Measurements from ENCODE around the gene DRICH1.
"Not testable (repeated sequence)": the region's sequence is repeated elsewhere in the genome, so short reads cannot be mapped to it uniquely, and the experiment has no call there.

Gene DRICH1

DNA sequence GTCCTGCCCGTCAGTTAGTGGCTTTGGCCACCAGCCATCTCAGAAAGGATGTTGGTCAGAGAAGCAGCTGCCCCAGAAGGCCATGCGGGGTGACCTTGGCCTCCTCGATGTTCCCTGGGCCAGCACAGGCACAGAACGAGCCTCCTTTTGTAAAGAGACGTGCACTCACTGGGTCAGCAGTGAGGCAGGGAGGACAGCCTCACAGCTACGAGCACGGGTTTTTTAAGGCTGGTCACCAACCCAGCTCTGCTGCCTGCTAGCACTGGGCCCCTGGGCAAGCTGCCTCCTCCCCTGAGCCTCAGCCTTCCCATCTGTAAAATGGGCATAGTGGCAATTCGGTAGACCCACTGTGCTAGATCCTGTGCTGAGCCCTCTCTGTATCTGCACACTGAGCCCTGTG is 62.8 kb downstream of the DRICH1 start:
- no peak for DNase-seq (ENCODE audit: low read depth, low spot score)

DNA sequence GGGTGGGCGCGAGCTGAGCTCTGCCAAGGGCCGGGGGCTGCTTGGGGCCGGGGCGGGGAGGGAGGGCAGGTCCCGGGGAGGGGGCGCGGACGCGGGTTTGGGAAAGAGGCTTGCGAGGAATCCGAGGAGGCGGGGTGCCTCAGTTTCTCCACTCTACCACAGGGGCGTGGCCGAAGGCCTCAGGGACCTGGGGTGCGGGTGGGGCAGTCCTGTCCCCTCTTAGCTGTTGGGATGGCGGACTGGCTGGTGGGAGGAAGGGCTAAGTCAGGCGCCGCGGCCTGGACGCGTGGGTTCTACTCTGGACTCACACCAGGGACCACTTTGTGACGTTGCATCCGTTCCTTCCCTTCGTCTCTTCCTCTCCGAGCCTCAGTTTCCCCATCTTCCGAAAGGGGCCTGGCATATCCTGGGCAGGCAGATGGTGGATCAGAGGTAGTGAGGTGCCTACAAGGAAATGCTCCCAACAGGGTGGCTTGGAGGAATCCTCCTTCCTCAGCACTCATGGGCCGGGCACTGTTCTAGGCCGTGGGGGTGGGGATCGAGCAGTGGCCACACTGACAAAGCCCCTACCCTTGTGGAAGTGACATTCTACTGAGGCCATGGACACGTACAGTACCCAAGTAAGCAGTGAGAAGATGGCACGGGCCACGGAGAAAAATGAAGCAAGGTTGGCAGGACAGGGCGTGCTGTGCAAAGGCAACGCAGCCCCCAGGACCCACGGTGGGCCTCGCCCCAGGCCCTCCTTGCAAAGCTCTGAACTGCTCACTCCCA is 65.2 kb downstream of the DRICH1 start:
- DNase-seq (ENCODE audit: low read depth, low spot score): no peak

GRCh38 chr22:23565915-23566704 is 66.0 kb downstream of the DRICH1 start:
- DNase-seq (ENCODE audit: low read depth, low spot score): no peak

GRCh38 chr22:23565305-23565914 is 66.7 kb downstream of the DRICH1 start:
- peak; percentile 23 for DNase-seq (ENCODE audit: low read depth, low spot score)

DNA sequence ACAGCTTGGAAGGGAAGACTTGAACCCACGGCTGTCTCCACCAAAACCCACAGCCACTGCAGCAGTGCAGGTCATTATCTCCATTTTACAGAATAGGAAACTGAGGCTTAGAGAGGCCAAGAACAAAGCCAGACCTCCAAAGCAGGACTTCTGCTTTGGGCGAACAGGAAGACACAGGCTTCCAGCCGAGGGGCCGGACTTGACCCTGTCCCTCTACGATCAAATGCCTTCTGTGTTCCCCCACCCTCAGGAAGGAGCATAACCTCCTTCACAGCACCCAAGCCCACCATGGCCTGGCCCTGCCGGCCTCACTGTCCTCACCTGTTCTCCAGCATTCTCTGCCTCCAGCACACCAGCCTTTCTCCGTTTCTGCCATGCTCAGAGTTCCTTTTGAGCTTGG is 67.8 kb downstream of the DRICH1 start:
- no peak for DNase-seq (ENCODE audit: low read depth, low spot score)

- no peak for DNase-seq (ENCODE audit: low read depth, low spot score)
Measured at GRCh38 chr22:23563111-23563510, 69.0 kb downstream of the DRICH1 start.

DNA sequence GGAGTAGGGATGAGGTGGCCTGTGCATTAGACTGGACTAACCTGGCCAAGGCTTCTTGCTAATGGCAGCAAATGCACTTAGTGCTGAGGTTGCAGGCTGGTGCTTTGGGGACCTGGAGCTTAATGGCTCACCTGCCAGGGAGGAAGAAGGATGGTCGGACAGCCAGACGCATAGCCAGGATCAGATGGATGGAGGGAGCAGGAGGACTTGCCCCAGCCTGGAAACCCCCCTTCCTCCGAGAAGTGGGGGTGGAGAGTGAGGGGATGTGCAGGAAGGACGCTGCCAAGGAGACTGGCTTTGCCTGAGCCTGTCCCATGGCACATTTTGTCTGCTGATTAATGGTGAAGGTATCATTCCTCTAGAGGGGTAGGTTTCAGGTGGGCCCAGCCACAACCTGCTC is 69.9 kb downstream of the DRICH1 start:
- DNase-seq (ENCODE audit: low read depth, low spot score): no peak

DNA sequence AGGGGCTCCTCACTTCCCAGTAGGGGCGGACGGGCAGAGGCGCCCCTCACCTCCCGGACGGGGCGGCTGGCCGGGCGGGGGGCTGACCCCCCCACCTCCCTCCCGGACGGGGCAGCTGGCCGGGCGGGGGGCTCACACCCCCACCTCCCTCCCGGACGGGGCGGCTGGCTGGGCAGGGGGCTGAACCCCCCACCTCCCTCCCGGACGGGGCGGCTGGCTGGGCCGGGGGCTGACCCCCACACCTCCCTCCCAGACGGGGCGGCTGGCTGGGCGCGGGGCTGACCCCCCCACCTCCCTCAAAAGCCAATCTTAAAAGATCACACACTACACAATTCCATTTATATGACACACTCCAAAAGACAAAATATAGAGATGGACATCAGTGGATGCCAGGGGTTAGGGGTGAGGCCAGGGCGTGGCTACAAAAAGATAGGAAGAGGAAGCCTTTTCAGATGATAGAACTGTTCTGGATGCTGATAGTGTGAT is 71.1 kb downstream of the DRICH1 start:
- not testable (repeated sequence) for DNase-seq (ENCODE audit: low read depth, low spot score)

DNA sequence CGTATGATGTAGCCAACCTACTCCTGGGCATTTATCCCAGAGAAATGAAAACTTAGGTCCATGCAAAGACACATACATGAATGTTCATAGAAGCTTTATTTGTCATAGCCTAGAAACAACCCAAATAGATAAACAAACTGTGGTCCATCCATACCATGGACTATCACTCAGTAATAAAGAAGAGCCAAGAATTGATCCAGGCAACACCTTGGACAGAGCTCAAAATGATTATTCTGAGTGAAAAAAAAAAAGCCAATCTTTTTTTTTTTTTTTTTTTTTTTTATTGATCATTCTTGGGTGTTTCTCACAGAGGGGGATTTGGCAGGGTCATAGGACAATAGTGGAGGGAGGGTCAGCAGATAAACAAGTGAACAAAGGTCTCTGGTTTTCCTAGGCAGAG is 71.9 kb downstream of the DRICH1 start:
- not testable (repeated sequence) for DNase-seq (ENCODE audit: low read depth, low spot score)
